GM21367 (cell line): ENCODE data around the gene SH3RF3.

Experiments used
- ATAC-seq: cut with Tn5 transposase; IDR thresholded peaks from one replicate; pipeline ENCODE4 v1.9.1; 2021; ENCODE audit not compliant: unreplicated experiment

Gene SH3RF3

GRCh38 chr2:109297566-109298490, 168.8 kb downstream of the SH3RF3 start:
- no peak for ATAC-seq

- ATAC-seq = no peak
Measured at GRCh38 chr2:109298851-109299250, 169.8 kb downstream of the SH3RF3 start.

- no peak for ATAC-seq
Measured at GRCh38 chr2:109299536-109299935, 170.5 kb downstream of the SH3RF3 start.

GRCh38 chr2:109300582-109300981, 171.6 kb downstream of the SH3RF3 start:
- ATAC-seq = no peak

GRCh38 chr2:109301746-109302145, 172.7 kb downstream of the SH3RF3 start:
- ATAC-seq = no peak

GRCh38 chr2:109302319-109302718, 173.3 kb downstream of the SH3RF3 start:
- no peak for ATAC-seq

GRCh38 chr2:109304242-109304641, 175.2 kb downstream of the SH3RF3 start:
- no peak for ATAC-seq

- no peak for ATAC-seq
Measured at GRCh38 chr2:109304731-109305470, 175.9 kb downstream of the SH3RF3 start.

GRCh38 chr2:109305490-109306167, 176.6 kb downstream of the SH3RF3 start:
- no peak for ATAC-seq

- no peak for ATAC-seq
Measured at GRCh38 chr2:109306190-109306589, 177.2 kb downstream of the SH3RF3 start.

- ATAC-seq = no peak
Measured at GRCh38 chr2:109311771-109312170, 182.8 kb downstream of the SH3RF3 start.

GRCh38 chr2:109312902-109313301, 183.9 kb downstream of the SH3RF3 start:
- ATAC-seq = no peak

- ATAC-seq = no peak
Measured at GRCh38 chr2:109313343-109313742, 184.3 kb downstream of the SH3RF3 start.

- no peak for ATAC-seq
Measured at GRCh38 chr2:109316091-109316490, 187.1 kb downstream of the SH3RF3 start.

GRCh38 chr2:109317471-109318095, 188.6 kb downstream of the SH3RF3 start:
- ATAC-seq = no peak

- ATAC-seq = no peak
Measured at GRCh38 chr2:109318150-109318948, 189.3 kb downstream of the SH3RF3 start.

- ATAC-seq = no peak
Measured at GRCh38 chr2:109318949-109319342, 189.9 kb downstream of the SH3RF3 start.

GRCh38 chr2:109320195-109320922, 191.4 kb downstream of the SH3RF3 start:
- no peak for ATAC-seq

GRCh38 chr2:109321570-109321969, 192.6 kb downstream of the SH3RF3 start:
- no peak for ATAC-seq

GRCh38 chr2:109322111-109322510, 193.1 kb downstream of the SH3RF3 start:
- ATAC-seq = no peak
